Renal pelvis (tissue), 4 donors: ENCODE data around the gene IREB2. TPM values are rescaled to one million over a fixed set of nuclear protein-coding genes. Genes with fewer than 3 reads are reported as not detected.
A peak's percentile ranks its signal among the peaks of the same experiment; 100 is the strongest.

Source experiments
- DNase-seq: peaks from one replicate; pipeline ENCODE4 v3.0.0-alpha.2; 2013
- polyA plus RNA-seq, 3 donors: library from polyadenylated mRNA; unstranded; fragments of 120-200 nt; gene quantifications; one replicate each; pipeline ENCODE4 v1.2.1, GENCODE V29; 2013; ENCODE audit not compliant: insufficient read length in 3 of 3

Gene IREB2
- polyA plus RNA-seq, 3 donors, result 49.6 to 71.5 (median 64.5) TPM

DNA sequence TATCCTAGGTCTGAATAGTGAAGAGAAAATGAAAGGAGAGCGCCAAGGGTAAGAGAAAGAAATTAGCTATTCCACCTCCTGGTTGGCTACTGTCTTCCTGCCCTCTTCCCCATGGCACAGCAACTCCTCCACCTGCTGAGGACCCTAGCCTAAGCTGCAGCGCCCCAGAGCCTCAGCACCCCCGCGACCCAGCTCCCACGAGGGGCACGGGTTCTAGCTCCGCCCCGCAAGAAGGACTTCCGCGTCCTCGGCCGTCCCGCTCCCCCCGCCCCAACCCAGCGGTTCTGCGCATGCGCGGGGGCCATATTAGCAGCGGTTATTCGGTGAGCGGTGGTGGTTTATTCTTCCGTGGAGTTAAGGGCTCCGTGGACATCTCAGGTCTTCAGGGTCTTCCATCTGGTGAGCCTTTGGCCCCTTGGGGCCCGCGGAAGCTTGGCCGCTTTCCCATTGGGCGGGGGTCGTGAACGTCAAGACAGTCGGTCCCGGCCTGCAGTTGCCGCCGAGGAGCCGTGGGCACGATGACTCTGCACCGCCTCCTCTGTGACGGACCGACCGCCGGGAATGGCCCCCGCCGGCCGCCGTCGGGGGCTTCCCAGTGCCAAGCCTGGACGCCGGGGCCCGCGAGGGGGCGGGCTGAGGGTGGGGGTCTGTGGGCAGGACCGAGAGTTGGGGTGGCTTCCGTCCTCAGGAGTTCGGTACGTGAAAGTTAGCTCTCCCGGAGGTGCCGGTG, 102.3 kb downstream of the IREB2 start, which contains the start of gene PSMA4:
Gene PSMA4 (plus strand): TSS at position 304 of the 730 bp plus-strand sequence. CDS start 1,484 bp downstream, outside the sequence.
- DNase-seq, result peak; percentile 90

GRCh38 chr15:78540871-78541743, 103.1 kb downstream of the IREB2 start:
- no peak for DNase-seq

- DNase-seq, result no peak
These were observed 103.7 kb downstream of the IREB2 start for GRCh38 chr15:78541744-78542034.

DNA sequence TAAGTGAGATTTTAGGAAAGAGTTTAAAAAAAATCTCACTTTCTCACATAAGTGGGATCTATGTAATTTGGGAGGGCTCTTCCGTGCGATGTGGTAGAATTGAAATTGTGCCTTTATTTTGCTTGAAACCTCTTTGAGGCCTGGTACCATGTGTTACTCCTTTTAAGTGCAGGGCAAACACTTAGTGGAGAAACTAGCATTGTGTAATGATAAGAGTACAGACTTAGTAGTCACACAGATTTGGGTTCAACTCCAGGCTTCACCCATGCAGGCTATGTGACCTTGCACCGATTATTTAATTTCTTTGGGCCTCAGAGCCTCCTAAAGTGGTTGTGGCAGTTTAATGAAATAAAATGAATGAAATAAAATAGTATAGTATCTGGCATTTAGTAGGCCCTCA, 104.6 kb downstream of the IREB2 start:
- DNase-seq, result no peak

DNA sequence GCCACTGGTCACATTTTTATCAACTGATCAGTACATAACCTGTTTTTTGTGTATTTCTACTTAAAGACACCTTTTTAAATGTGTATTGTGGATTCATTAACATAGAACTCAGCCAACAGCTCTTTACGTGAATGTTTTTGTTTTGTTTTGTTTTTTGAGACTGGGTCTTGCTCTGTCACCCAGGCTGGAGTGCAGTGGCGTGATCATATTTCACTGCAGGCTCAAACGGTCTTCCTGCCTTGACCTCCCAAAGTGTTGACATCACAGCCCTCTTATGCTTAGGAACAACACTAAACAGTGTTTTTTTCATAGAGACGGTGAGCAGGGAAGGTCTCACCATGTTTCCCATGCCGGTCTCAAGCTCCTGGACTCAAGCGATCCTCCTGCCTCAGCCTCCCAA, 112.2 kb downstream of the IREB2 start:
- no peak for DNase-seq

DNA sequence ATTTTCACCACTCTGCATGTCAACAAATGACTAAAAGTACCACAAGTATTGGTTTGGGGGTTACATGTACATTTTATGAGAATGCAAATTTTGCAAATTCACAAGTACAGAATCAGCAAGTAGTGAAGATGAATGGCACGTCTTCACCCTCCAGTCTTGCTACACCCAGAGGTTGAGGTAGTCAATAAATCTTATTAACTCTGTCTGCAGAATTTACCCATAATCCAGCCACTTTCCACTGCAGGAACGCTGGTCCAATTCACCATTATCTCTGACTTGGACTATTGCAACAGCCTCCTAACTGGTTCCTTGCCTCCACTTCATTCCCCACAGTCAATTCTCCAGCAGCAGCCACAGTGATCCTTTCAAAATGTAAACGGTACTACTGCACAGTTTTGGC, 112.8 kb downstream of the IREB2 start:
- DNase-seq, result no peak

Other genes starting within 250 kb of the IREB2 start
- gene ACSBG1, start 203.7 kb upstream of the IREB2 start, polyA plus RNA-seq, result 1 to 10 TPM in 2 of 3 donors, under 1 TPM in 1; 0.54 to 2.1 (median 1.3) TPM
- gene DNAJA4, start 173.7 kb upstream of the IREB2 start, polyA plus RNA-seq, result 10 to 100 TPM; 22.4 to 32.2 (median 29.4) TPM
- 100 to 1,000 TPM; 101 to 112 (median 103) TPM for gene SKIC8, start 138.6 kb upstream of the IREB2 start, polyA plus RNA-seq
- gene CRABP1, start 97.9 kb upstream of the IREB2 start, polyA plus RNA-seq, result 10 to 100 TPM; 44.4 to 58.1 (median 51.0) TPM
- gene HYKK, start 69.4 kb downstream of the IREB2 start, polyA plus RNA-seq, result 10 to 100 TPM in 2 of 3 donors, 1 to 10 TPM in 1; 7.3 to 11.2 (median 10.3) TPM
- 100 to 1,000 TPM; 247 to 260 (median 255) TPM for gene PSMA4, start 102.2 kb downstream of the IREB2 start, polyA plus RNA-seq
- 1 to 10 TPM; 5.5 to 7.8 (median 6.0) TPM for gene CHRNA5, start 127.3 kb downstream of the IREB2 start, polyA plus RNA-seq
- 1 to 10 TPM; 1.2 to 1.3 (median 1.3) TPM for gene CHRNA3, start 182.8 kb downstream of the IREB2 start, polyA plus RNA-seq
- gene CHRNB4, start 203.0 kb downstream of the IREB2 start, polyA plus RNA-seq, result 1 to 10 TPM; 2.8 to 3.4 (median 3.0) TPM